ENCODE measurements around the gene NDUFA7.

DNA sequence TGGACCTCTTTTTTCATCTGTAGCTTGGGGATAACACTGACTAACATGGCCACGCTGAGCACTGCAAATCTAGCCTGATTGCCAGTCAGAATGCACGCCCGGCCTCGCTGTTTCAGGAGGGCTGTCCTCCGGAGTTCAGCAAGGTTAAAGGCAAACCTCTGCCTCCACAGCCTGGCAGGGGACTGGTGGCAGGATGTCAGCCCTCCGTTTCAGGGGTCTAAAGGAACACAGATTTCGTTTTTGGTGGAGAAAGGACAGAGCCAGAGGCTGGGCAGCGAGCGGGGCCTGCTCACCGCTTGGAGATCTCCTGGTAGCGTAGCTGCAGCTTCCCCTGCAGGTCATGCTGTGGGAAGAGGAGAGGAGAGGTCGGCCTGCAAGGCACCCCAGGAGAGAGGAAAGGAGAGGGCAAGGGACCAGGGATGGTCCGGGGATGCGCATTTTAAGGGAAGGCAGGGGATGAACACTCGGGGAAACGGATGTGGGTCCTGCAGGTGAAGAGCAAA lies 560 bp downstream of the NDUFA7 start:
- TF ChIP-seq, protein P1, sequence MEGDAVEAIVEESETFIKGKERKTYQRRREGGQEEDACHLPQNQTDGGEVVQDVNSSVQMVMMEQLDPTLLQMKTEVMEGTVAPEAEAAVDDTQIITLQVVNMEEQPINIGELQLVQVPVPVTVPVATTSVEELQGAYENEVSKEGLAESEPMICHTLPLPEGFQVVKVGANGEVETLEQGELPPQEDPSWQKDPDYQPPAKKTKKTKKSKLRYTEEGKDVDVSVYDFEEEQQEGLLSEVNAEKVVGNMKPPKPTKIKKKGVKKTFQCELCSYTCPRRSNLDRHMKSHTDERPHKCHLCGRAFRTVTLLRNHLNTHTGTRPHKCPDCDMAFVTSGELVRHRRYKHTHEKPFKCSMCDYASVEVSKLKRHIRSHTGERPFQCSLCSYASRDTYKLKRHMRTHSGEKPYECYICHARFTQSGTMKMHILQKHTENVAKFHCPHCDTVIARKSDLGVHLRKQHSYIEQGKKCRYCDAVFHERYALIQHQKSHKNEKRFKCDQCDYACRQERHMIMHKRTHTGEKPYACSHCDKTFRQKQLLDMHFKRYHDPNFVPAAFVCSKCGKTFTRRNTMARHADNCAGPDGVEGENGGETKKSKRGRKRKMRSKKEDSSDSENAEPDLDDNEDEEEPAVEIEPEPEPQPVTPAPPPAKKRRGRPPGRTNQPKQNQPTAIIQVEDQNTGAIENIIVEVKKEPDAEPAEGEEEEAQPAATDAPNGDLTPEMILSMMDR (IDR thresholded peaks at IDR 0.05): no peak
- no peak for TF ChIP-seq POLR2AphosphoS5 (IDR thresholded peaks at IDR 0.05)
- TF ChIP-seq EP300 (IDR thresholded peaks at IDR 0.05): no peak
- no peak for TF ChIP-seq POLR2A (IDR thresholded peaks at IDR 0.05)

Measured in suprapubic skin (tissue), 4 donors.